HG02885 (cell line): ENCODE results near the gene IGF2BP2.
A peak's percentile ranks its signal among the peaks of the same experiment; 100 is the strongest.
"Not testable (repeated sequence)": the region's sequence is repeated elsewhere in the genome, so short reads cannot be mapped to it uniquely, and the experiment has no call there.

Source experiments
- ATAC-seq: cut with Tn5 transposase; IDR thresholded peaks from one replicate; pipeline ENCODE4 v1.9.1; 2021; ENCODE audit warnings: mild to moderate bottlenecking; ENCODE audit not compliant: unreplicated experiment, poor library complexity

The IGF2BP2 gene

GRCh38 chr3:185649414-185649813, 175.4 kb downstream of the IGF2BP2 start:
- ATAC-seq, result no peak

GRCh38 chr3:185648396-185648795, 176.4 kb downstream of the IGF2BP2 start:
- ATAC-seq, result no peak

- no peak for ATAC-seq
Measured at GRCh38 chr3:185647880-185648210, 177.0 kb downstream of the IGF2BP2 start.

GRCh38 chr3:185647134-185647879, 177.5 kb downstream of the IGF2BP2 start:
- ATAC-seq, result no peak

- peak; percentile 65 for ATAC-seq
Measured at GRCh38 chr3:185646382-185647133, 178.3 kb downstream of the IGF2BP2 start.

- ATAC-seq, result no peak
Measured at GRCh38 chr3:185645596-185646381, 179.1 kb downstream of the IGF2BP2 start.

GRCh38 chr3:185645191-185645590, 179.7 kb downstream of the IGF2BP2 start:
- ATAC-seq, result not testable (repeated sequence)

GRCh38 chr3:185640308-185640707, 184.5 kb downstream of the IGF2BP2 start:
- ATAC-seq, result no peak

- no peak for ATAC-seq
Measured at GRCh38 chr3:185639632-185640206, 185.1 kb downstream of the IGF2BP2 start.

- not testable (repeated sequence) for ATAC-seq
Measured at GRCh38 chr3:185638651-185639050, 186.2 kb downstream of the IGF2BP2 start.

- ATAC-seq, result no peak
Measured at GRCh38 chr3:185637388-185637787, 187.5 kb downstream of the IGF2BP2 start.

GRCh38 chr3:185632996-185633395, 191.8 kb downstream of the IGF2BP2 start:
- no peak for ATAC-seq

- no peak for ATAC-seq
Measured at GRCh38 chr3:185631508-185632206, 193.2 kb downstream of the IGF2BP2 start.

- no peak for ATAC-seq
Measured at GRCh38 chr3:185631108-185631507, 193.7 kb downstream of the IGF2BP2 start.

GRCh38 chr3:185630182-185630622, 194.6 kb downstream of the IGF2BP2 start:
- ATAC-seq, result no peak

- ATAC-seq, result no peak
Measured at GRCh38 chr3:185629554-185630181, 195.2 kb downstream of the IGF2BP2 start.

- ATAC-seq, result no peak
Measured at GRCh38 chr3:185625784-185626183, 199.1 kb downstream of the IGF2BP2 start.

GRCh38 chr3:185623939-185624665, 200.7 kb downstream of the IGF2BP2 start:
- no peak for ATAC-seq

GRCh38 chr3:185613016-185613415, 211.8 kb downstream of the IGF2BP2 start:
- no peak for ATAC-seq
